Bronchial smooth muscle cell (primary cell): ENCODE data around the gene MSL1. TPM values are rescaled to one million over a fixed set of nuclear protein-coding genes. Genes with fewer than 3 reads are reported as not detected.

ENCODE experiments used
- total RNA-seq: library from RNA; depleted of rRNA; stranded (reverse); fragments of >200 nt; gene quantifications from 2 replicates; pipeline ENCODE4 v1.2.1, GENCODE V29; 2014

MSL1 gene
- 32.2 and 32.6 TPM in 2 replicates for total RNA-seq

GRCh38 chr17:40121181-40122135, at the start of gene MSL1:
MSL1 (plus strand) TSS chr17:40121971; CDS start chr17:40122613, 642 bp downstream.

GRCh38 chr17:40100419-40100668, 21.4 kb upstream of the MSL1 start, which contains the start of gene NR1D1:
NR1D1 (minus strand) TSS chr17:40100589; CDS start chr17:40100094, 495 bp downstream.

GRCh38 chr17:40177275-40177874, 55.6 kb downstream of the MSL1 start, which contains the start of gene RAPGEFL1:
RAPGEFL1 (plus strand) TSS chr17:40177470; CDS start chr17:40177862, 392 bp downstream.

Other genes with a start within 250 kb of the MSL1 start
- 5.5 and 5.6 TPM in 2 replicates for gene GSDMB, start 203.3 kb upstream of the MSL1 start, total RNA-seq
- gene ORMDL3, start 194.4 kb upstream of the MSL1 start, total RNA-seq: 58.2 and 69.5 TPM in 2 replicates
- gene LRRC3C, start 194.2 kb upstream of the MSL1 start, total RNA-seq: not detected in 2 replicates
- gene GSDMA, start 159.0 kb upstream of the MSL1 start, total RNA-seq: not detected in 2 replicates
- gene PSMD3, start 141.2 kb upstream of the MSL1 start, total RNA-seq: 56.8 and 63.4 TPM in 2 replicates
- gene CSF3, start 106.5 kb upstream of the MSL1 start, total RNA-seq: 0.16 TPM in 1 of 2 replicates, not detected in the other
- gene MED24, start 67.6 kb upstream of the MSL1 start, total RNA-seq: 23.8 and 27.2 TPM in 2 replicates
- gene THRA, start 59.0 kb upstream of the MSL1 start, total RNA-seq: 25.5 and 51.2 TPM in 2 replicates
- 1.9 and 2.2 TPM in 2 replicates for gene NR1D1, start 21.4 kb upstream of the MSL1 start, total RNA-seq
- gene CASC3, start 18.6 kb downstream of the MSL1 start, total RNA-seq: 21.2 and 25.5 TPM in 2 replicates
- 0.52 and 1.6 TPM in 2 replicates for gene RAPGEFL1, start 55.5 kb downstream of the MSL1 start, total RNA-seq
- 2.6 and 5.0 TPM in 2 replicates for gene WIPF2, start 97.3 kb downstream of the MSL1 start, total RNA-seq
- gene CDC6, start 165.9 kb downstream of the MSL1 start, total RNA-seq: 0.94 and 1.7 TPM in 2 replicates
- 3.9 and 6.9 TPM in 2 replicates for gene RARA, start 187.2 kb downstream of the MSL1 start, total RNA-seq
- 2.4 and 3.0 TPM in 2 replicates for gene GJD3, start 242.8 kb downstream of the MSL1 start, total RNA-seq